Right renal cortex interstitium (tissue), 3 donors: Measurements from ENCODE around the gene PLCG2. TPM values are rescaled to one million over a fixed set of nuclear protein-coding genes. Genes with fewer than 3 reads are reported as not detected.
"Not testable (repeated sequence)": the region's sequence is repeated elsewhere in the genome, so short reads cannot be mapped to it uniquely, and the experiment has no call there.

Experiments used
- DNase-seq, 3 donors: peaks; one replicate each; pipeline ENCODE4 v3.0.0-alpha.2; 2013; ENCODE audit warnings: low read depth in 3 of 3, low spot score in 2 of 3
- polyA plus RNA-seq, 3 donors: library from polyadenylated mRNA; unstranded; fragments of 120-200 nt; gene quantifications; one replicate each; pipeline ENCODE4 v1.2.1, GENCODE V29; 2013; ENCODE audit not compliant: insufficient read length in 3 of 3

The PLCG2 gene
- polyA plus RNA-seq, 3 donors: 37.6 to 50.2 (median 40.7) TPM

DNA sequence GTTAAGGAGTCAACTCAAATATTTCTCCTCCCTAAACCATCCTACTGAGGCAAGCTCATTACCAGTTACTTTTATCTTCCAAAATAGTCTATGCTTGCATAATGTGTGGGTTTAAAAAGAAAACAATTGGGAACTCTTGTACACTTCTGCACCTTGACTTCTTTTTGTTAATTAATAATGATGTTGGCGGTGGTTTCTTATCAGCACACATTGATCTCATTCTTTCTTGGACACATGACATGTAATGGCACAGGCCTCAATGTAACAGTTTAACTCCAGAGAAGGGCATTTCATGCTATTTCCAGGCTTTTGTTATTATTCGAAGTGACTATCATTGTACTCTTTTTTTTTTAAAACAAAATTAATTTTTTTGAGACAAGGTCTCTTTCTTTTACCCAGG is 7.8 kb downstream of the PLCG2 start:
- DNase-seq: no peak

DNA sequence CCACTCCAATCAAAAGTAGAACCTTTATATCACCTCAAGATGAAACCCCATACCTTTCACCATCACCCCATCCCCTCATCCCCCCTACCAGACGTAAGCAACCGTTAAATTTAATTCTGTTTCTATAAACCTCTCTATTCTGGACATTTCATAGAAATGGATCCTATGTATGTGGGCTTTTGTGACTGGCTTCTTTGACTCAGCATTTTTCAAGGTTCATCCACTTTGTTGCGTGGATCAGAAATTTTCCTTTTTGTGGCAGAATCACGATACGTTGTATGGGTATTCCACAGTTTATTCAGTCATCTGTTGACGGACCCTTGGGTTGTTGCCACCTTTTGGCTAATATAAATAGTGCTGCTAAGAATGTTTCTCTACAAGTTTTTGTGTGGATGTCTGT is 8.6 kb downstream of the PLCG2 start:
- no peak for DNase-seq

DNA sequence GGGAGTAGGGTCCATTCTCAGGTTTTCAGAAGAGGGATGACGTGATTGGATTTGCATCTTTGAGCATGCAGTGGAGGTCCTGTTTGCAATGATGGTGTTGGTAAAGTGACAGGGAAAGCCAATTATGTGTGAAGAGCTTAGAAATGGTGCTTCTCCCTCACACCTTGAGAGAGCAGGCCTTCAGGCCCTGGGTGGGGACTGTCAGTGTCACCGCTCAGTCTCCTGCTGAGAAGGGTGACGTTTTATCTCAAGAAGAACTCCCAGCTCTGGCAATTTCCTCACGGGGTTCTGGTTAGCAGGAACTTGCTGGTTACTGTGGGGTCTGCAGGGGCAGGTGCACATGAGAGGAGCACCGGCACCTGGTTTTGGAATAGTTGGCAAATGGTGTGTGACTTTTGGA is 11.2 kb downstream of the PLCG2 start:
- no peak for DNase-seq

DNA sequence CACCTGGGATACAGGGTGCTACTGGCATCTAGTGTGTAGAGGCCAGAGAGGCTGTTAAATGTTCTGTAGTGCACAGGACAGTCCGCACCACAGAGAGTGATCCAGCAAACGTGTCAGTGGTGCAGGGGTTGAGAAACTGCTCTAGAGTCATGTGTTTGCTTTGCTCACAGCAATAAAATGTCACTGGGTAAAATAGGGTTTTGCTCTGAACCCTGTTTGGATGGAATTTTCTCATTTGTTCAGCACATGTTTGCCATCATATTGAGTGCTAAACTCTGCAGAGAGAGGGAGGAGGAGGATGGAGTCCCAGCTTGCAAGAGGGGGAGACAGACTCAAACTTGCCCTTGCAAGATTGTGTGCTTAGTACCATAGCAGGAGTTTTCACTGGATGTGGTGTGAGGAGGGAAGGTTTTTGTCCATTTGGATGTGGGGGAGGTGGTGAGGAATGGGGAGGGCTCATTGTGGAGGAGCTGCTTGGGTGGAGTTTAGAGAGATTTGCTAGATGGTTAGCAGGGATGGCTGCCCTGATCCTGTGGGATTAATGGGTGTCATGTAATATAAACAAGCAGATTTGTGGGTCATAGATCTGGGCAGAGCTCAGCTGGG is 11.8 kb downstream of the PLCG2 start:
- no peak for DNase-seq

DNA sequence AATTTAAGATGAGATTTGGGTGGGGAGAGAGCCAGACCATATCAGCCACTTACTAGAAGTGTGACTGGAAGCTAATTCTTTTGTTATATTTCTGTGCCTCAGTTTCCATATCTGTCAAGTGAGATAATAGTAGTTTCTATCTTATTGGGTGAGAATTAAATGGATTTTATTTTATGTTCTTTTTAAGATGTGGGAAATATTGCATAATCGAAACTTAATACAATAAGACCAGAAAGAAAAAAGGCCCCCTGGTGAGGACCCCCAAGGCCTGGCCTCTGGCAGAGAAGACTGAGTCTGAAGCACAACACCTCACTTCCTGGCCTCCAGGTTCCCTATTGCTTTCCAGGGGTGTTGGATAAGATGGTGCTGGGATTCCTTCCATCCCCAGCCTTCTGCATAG is 13.7 kb downstream of the PLCG2 start:
- DNase-seq: no peak

DNA sequence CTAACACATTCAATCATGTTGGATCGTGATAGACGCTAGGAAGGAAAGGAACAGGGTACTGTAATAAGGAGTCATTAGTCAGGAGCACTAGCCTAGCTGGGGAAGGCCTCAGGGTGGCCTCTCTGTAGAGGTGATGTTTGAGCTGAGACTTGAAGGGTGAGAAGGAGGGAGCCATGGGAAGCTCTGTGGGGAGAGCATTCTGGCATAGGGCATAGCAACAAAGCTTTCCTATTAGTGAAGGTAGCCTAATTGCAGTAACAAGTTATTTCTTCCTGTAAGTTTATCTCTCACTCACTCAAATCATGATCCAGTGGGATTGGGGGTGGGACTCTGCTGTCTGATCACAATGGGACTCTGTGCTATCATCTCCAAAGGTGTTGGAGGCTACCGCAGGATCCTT is 16.1 kb downstream of the PLCG2 start:
- DNase-seq: no peak

DNA sequence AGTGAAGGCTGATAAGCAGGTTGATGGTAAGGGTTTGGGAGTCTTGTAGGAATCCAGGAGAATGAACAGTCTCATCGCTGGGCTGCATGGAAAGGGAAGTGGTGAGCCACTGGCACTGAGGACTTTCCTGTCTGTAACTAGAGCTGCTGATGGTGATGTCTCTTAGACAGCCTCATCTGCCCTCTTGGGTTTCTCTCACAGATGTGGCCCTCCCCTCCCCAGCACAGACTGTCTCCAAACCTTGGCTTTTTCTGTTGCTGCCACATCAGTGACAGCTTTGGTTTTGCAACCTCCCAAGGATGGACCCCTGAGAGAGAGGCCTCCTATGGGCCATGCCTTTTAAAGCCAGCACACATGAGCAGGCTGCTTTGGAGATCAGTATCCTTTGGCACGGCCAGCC is 16.9 kb downstream of the PLCG2 start:
- no peak for DNase-seq

DNA sequence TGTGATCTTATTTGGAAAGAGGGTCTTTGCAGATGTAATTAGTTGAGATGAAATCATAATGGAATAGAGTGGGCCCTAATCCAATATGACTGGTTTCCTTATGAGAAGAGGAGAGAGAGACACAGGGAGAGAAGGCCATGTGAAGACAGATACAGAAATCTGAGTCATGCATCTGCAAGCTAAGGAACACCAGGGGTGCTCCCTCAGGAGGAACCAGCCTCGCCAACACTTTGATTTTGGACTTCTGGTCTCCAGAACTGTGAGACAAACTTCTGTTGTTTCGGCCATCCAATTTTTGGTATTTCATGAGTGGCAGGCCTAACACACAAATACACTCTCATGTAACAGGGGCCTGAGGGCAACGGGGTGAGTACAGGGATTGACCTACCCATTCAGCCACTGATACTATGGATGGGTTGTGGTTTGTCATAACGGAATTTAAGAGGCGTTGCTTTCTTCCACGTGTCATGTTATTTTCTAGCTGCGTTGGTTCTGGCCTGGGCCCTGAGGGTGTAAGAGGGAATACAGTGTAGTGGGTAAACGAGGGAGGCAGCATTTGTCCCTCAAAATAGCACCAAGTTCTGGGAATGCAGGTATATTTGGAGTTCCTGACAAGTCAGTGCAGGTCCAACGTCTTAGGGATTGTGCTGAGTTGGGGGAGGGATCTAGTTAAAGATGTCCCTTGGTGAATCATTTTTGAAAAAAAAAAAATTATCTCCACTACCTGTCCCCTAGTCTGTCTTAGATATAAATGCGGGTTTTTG is 17.7 kb downstream of the PLCG2 start:
- no peak for DNase-seq

DNA sequence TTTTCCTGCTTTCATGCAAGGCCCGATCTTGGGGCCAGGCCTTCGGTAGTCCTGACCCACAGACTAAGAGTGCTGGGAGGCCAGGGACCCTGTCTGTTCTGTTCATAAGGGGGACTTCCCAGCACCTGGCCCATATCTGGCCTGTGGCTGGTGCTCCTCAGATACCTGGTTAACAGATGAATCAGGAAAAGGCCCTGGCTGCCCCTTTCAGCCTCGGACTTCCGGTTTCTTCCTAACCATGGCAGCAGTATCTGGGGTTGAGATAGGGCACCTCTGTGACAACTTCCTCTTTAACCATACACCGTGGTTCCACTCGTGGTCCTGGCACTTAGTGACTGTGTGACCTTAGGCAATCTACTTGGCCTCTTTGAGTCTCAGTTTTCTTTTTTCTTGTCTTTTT is 18.4 kb downstream of the PLCG2 start:
- DNase-seq: no peak

DNA sequence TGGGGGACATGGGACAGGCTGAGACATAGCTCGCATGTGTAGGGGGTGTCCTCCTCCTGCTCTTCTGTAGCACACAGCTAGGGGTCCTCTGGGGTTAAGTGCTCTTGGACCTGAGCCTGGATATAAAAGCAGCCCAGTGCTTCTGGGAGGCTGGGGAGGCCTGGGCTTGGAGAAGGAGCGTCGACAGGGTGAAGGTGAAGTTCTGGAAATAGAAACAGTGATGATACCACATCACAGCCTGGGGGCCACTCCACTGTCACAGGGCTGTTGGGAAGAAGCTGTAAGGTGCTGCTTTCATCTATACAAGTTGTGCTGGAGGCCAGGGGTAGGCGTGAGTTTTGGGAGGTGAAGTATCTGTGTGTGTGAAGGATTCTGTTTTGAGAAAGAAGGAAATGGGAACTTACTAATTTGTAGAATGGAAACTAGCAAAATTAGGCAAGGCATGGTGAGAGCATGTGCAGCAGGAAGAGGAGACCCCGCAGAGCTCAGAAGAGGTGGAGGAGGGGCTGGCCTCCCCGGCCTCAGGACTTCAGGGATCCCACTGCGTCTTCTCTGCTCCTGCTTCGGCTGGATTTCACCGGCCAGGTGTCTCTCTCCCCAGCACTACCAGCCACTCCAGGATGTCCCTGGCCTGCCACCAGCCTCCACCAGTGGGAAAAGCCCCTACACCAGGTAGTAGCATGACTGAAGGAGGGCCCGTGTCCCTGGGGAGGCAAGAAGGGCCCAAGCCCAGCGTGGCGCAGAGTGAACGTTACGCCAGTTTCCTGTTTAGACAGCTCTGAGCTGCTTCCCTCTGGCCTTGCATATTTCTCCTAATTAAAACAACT is 19.4 kb downstream of the PLCG2 start:
- no peak for DNase-seq

DNA sequence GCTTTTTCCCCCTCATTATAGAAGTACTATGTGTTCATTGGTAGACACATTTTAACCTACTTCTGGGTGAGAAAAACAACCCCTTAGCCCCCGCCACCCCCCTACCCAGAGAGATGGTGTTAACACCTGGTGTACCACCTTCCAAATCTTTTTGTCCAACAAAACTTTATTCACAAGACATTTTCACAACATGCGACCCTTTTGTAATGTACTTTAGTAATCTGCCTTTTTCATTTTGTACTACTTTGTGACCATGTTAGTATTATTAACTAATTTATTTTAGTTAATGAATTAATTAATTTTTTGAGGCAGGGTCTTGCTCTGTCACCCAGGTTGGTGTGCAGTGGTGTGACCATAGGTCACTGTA is 20.0 kb downstream of the PLCG2 start:
- DNase-seq: no peak

DNA sequence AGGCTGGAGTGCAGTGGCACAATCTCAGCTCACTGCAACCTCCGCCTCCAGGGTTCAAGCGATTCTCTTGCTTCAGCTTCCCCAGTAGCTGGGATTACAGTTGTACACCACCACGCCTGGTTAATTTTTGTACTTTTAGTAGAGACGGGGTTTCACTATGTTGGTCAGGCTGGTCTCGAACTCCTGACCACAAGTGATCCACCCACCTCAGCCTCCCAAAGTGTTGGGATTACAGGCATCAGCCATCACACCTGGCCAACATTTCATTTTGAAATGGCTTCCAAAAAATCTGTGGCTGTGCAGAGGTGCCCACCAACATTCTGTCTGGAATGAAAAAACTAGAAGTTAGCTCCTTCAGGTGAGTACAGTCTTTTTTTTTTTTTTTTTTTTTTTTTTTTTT is 22.6 kb downstream of the PLCG2 start:
- DNase-seq: not testable (repeated sequence)

DNA sequence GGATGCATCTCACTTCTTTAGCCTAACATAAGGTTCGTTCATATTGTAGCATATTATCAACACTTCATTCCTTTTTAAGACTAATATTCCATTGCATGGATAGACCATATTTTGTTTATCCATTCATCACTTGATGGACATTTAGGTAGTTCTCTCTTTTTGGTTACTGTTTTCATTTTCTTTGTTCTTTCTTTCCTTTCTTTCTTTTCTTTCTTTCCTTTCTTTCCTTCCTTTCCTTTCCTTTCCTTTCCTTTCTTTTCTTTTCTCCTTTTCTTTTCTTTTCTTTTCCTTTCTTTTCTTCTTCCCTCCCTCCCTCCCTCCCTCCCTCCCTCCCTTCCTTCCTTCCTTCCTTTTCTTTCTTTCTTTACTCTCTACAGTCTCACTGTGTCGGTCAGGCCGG is 24.2 kb downstream of the PLCG2 start:
- DNase-seq: no peak

DNA sequence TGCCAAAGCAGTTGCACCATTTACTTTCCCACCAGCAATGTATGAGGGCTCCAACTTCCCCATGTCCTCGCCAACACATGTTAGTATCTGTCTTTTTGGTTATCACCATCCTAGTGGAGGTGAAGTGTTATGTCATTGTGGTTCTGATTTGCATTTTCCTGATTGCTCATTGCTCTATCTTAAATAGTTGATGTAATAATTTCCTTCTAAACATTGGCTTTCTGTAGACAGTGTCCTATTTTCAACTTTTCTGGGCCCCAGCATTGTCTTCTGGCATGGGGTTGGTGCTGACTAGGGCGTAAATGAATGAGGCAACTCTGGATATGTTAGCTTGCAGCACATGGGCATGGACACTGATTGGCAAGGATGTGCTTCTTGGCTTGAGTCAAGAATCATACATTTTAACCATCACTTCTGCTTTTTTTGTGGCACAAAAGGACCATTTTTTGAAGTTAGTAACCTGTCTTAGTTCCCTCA is 25.1 kb downstream of the PLCG2 start:
- DNase-seq: no peak

DNA sequence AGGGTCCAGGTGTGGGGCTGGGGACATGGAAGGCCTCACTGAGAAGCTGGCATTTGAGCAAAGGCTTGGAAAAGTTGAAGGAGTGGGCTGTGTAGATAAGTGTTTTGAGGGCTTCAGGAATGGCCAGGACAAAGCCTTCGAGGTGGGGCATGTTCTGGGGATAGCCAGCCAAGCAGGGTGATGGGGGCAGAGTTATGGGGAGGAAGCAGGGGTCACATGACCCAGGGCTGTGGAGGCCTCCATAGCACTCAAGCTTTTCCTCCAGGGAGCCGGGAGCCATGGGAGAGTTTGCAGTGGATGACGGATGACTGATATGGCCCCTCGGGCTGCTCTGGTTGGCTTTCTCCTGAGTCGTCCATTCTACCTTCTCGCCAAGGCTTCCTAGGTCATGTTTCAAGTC is 27.6 kb downstream of the PLCG2 start:
- DNase-seq: no peak

DNA sequence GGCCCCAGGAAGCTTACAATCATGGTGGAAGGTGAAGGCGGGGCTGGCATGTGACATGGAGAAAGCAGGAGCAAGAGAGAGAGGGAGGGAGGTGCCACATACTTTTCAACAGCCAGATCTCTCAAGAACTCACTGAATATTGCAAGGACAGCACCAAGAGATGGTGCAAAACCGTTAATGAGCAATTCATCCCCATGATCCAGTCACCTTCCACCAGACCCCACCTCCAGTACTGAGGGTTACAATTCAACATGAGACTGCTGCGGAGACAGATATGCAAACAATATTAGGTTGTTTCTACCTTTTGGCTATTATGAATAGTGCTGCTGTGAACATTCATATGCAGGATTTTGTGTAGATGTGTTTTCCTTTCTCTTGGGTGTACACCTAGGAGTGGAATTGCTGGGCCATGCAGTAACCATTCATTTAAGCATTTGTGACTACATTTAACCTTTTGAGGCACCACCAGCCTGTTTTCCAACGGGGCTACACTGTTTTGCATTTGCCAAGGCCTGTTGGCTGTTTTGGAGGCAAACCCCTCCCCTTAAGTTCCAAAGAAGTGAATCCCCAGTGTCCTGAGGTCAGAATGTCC is 28.8 kb downstream of the PLCG2 start:
- no peak for DNase-seq

DNA sequence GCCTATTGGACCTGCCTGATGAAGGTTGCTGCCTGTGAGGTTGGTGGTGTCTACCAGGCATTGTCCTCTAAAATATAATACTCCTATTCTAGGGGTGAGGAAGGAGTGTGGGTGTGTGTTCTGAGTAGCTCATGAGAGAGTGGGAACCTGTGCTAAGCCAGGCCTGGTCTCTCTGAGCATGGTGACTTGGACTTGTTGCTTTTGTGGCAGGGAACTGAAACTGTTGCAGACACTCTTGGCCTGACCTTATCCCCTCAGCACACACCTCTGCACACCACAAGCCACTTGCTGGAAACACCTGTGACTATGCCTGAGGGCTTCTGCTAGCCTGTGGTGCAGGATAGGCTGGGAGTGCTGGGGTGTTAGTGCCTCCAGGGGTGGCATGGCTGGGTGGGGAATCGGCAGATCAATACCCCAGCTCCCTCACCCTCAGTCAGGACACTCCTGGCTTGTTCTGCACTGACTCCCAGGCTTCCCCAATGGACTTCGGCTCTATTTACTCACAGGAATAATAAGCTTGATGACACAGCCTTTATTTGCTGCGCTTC is 29.9 kb downstream of the PLCG2 start:
- no peak for DNase-seq

DNA sequence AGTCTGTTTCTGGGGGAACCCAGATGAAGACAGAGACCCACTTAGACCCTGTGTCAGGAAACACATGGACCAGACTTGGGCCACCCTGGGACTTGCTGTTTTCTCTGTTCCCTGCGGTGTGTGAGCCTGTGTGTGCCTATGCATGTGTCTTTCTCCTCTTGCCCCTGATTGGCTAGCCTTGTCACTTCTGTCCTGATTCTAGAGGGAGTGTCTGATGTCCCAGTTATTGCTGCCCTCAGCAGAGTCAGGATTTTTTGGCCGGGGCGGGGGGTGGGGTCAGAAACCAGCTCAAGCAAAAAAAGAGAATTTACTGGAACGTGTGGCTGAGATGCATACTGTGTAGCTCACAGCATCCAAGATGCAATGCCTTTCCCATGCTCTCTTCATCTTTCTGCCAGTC is 30.5 kb downstream of the PLCG2 start:
- DNase-seq: no peak

DNA sequence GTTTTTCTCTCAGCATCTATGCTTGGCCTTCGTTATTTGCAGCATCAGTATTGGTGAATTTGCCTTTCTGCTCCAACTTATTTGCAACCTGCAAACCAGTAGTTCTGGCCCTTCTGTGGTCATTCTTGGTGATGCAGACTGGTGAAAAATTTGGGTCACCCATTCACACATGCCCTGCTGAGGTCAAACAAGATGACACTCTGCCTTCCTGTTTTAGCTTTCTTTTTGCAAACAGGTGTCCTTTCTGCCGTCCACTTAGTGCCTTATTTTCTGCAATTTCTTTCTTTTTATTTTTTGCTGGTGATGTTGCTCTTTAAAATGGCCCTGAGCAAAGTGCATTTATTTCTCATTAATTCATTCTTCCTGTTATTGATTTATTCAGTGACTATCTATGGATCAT is 31.3 kb downstream of the PLCG2 start:
- DNase-seq: no peak

DNA sequence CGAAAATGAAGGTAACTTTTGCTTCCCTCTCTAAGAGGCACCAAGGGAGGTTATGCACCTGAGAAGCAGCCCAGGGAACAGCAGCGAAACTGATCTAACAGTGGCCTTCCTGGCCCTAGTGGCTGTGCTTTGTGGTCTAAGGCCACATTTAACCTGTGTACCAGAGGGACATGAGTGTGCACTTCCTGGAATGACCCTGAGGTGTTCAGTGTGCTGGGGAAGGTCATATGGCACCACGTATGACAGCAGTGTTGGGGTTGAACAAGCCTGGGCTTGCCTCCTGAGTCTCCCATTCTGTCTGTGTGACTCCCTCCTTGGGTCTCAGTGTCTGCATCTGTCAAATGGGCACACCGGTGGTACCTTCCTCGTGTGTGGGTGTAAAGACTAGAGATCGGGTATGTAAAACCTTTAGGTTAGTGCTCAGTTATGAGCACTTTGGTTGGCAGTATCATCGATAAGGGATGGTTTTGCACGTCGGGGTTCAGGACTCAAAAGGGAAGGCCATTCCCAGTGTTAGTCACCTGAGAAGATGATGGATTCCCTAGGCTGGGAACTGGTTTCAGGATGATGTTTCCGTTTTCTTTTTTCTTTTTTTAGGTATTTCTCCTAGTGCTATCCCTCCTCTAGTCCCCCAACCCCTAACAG is 31.9 kb downstream of the PLCG2 start:
- DNase-seq: no peak

DNA sequence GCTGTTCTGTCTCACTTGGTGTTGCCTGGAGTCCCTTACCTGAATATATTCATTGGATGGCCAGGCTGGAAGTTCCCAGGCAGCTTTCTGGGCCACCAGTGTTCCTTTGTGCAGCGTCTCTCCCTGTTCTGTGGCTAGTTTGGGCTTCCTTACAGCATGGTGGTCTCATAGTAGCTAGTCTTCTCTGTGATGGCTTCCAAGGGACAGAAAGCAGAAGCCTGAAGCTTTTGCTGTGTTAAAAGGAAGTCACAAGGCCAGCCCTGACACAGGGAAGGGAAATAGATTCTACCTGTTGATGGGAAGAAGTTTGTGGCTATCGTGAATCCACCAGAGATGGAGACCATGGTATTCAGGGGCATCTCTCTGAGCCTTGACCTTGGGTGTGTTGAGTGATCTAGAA is 34.6 kb downstream of the PLCG2 start:
- no peak for DNase-seq
